Measurements from ENCODE around the gene TP53I3.

DNA sequence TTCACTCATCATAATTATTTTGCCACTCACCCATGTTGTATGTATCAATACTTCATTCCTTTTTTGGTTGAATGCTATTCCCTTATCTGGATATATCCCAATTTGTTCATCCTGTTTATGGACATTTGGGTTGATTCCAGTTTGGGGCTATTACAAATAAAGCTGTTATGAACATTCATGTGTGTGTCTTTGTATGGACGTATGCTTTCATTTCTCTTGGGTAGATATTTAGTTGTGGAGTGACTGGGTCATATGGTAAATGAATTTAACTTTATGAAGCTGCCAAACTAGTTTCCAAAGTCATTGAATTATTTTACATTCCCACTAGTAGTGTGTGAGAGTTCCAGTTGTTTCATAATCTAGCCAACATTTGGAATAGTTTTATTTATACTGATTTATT lies 41.3 kb upstream of the TP53I3 start:
- TF ChIP-seq CTCF (IDR thresholded peaks at IDR 0.05) (no peak), POLR2A (IDR thresholded peaks at IDR 0.05) (no peak), EP300 (IDR thresholded peaks at IDR 0.05; ENCODE audit: low read depth) (no peak)
